LHCN-M2 (cell line): ENCODE measurements around the gene UBE4B. TPM values are rescaled to one million over a fixed set of nuclear protein-coding genes. Genes with fewer than 3 reads are reported as not detected.

Experiments
- DNase-seq: peaks from one replicate; pipeline ENCODE4 v3.0.0-alpha.2; 2012; ENCODE audit warnings: low read depth
- total RNA-seq: library from RNA; depleted of rRNA; stranded (reverse); fragments of >200 nt; gene quantifications from 2 replicates; pipeline ENCODE4 v1.2.3, GENCODE V29; 2014

Gene UBE4B
- total RNA-seq, 1 experiment from 2014 or later: 27.6 TPM

GRCh38 chr1:10114746-10115145, 82.0 kb downstream of the UBE4B start:
- DNase-seq: no peak

- no peak for DNase-seq
These were observed 84.4 kb downstream of the UBE4B start for GRCh38 chr1:10117132-10117531.

- DNase-seq: no peak
These were observed 85.1 kb downstream of the UBE4B start for GRCh38 chr1:10117865-10118264.

- DNase-seq: no peak
These were observed 88.9 kb downstream of the UBE4B start for GRCh38 chr1:10121688-10122087.

GRCh38 chr1:10122926-10123325, 90.2 kb downstream of the UBE4B start:
- DNase-seq: no peak

- DNase-seq: no peak
These were observed 95.5 kb downstream of the UBE4B start for GRCh38 chr1:10128101-10128765.

GRCh38 chr1:10132316-10132715, 99.6 kb downstream of the UBE4B start:
- DNase-seq: no peak

GRCh38 chr1:10132852-10133251, 100.1 kb downstream of the UBE4B start:
- peak; percentile 14 for DNase-seq

- no peak for DNase-seq
These were observed 108.2 kb downstream of the UBE4B start for GRCh38 chr1:10140981-10141380.

- no peak for DNase-seq
These were observed 111.3 kb downstream of the UBE4B start for GRCh38 chr1:10143961-10144485.

GRCh38 chr1:10146391-10146790, 113.6 kb downstream of the UBE4B start:
- DNase-seq: no peak

GRCh38 chr1:10149231-10149630, 116.5 kb downstream of the UBE4B start:
- DNase-seq: no peak

- DNase-seq: peak; percentile 50
These were observed 120.0 kb downstream of the UBE4B start for GRCh38 chr1:10152709-10153284.

- peak; percentile 9 for DNase-seq
These were observed 122.4 kb downstream of the UBE4B start for GRCh38 chr1:10155087-10155712.

GRCh38 chr1:10160173-10160572, 127.4 kb downstream of the UBE4B start:
- DNase-seq: no peak

- DNase-seq: no peak
These were observed 128.2 kb downstream of the UBE4B start for GRCh38 chr1:10160907-10161490.

- DNase-seq: no peak
These were observed 129.0 kb downstream of the UBE4B start for GRCh38 chr1:10161541-10162290.

GRCh38 chr1:10168912-10169514, 136.3 kb downstream of the UBE4B start:
- DNase-seq: no peak

- no peak for DNase-seq
These were observed 137.4 kb downstream of the UBE4B start for GRCh38 chr1:10170239-10170574.

GRCh38 chr1:10171105-10171767, 138.5 kb downstream of the UBE4B start:
- DNase-seq: no peak
